Activated naive CD4-positive, alpha-beta T cell treated with Interleukin-2 at 50 U/mL for 16 hours (primary cell): ENCODE measurements around the gene TSPAN15.
"Not testable (repeated sequence)": the region's sequence is repeated elsewhere in the genome, so short reads cannot be mapped to it uniquely, and the experiment has no call there.

ENCODE experiments used
- DNase-seq: peaks from one replicate; pipeline ENCODE4 v3.0.0-alpha.2; 2020

The TSPAN15 gene

GRCh38 chr10:69450395-69450794 lies 870 bp upstream of the TSPAN15 start:
- DNase-seq, result not testable (repeated sequence)

GRCh38 chr10:69451784-69452251 lies 553 bp downstream of the TSPAN15 start:
- peak; percentile 16 for DNase-seq

GRCh38 chr10:69452676-69453415 lies 1.6 kb downstream of the TSPAN15 start:
- DNase-seq, result no peak

- no peak for DNase-seq
Observed at GRCh38 chr10:69453795-69454194, 2.5 kb downstream of the TSPAN15 start.

- no peak for DNase-seq
Observed at GRCh38 chr10:69455006-69455763, 3.9 kb downstream of the TSPAN15 start.

- DNase-seq, result no peak
Observed at GRCh38 chr10:69456880-69457693, 5.8 kb downstream of the TSPAN15 start.

- no peak for DNase-seq
Observed at GRCh38 chr10:69457771-69458237, 6.5 kb downstream of the TSPAN15 start.

- no peak for DNase-seq
Observed at GRCh38 chr10:69458430-69459100, 7.3 kb downstream of the TSPAN15 start.

- DNase-seq, result no peak
Observed at GRCh38 chr10:69459101-69459790, 8.0 kb downstream of the TSPAN15 start.

- DNase-seq, result no peak
Observed at GRCh38 chr10:69459893-69460575, 8.8 kb downstream of the TSPAN15 start.

GRCh38 chr10:69460576-69461242 lies 9.4 kb downstream of the TSPAN15 start:
- DNase-seq, result no peak

GRCh38 chr10:69461243-69462025 lies 10.2 kb downstream of the TSPAN15 start:
- no peak for DNase-seq

GRCh38 chr10:69463886-69464285 lies 12.6 kb downstream of the TSPAN15 start:
- no peak for DNase-seq

GRCh38 chr10:69464401-69464800 lies 13.1 kb downstream of the TSPAN15 start:
- DNase-seq, result no peak

GRCh38 chr10:69464801-69465401 lies 13.6 kb downstream of the TSPAN15 start:
- DNase-seq, result peak; percentile 22

GRCh38 chr10:69465457-69466157 lies 14.3 kb downstream of the TSPAN15 start:
- no peak for DNase-seq

GRCh38 chr10:69466158-69466490 lies 14.9 kb downstream of the TSPAN15 start:
- DNase-seq, result no peak

- DNase-seq, result no peak
Observed at GRCh38 chr10:69466689-69467088, 15.4 kb downstream of the TSPAN15 start.
